ENCODE data around the gene ENAH.
"Not testable (repeated sequence)": the region's sequence is repeated elsewhere in the genome, so short reads cannot be mapped to it uniquely, and the experiment has no call there.

DNA sequence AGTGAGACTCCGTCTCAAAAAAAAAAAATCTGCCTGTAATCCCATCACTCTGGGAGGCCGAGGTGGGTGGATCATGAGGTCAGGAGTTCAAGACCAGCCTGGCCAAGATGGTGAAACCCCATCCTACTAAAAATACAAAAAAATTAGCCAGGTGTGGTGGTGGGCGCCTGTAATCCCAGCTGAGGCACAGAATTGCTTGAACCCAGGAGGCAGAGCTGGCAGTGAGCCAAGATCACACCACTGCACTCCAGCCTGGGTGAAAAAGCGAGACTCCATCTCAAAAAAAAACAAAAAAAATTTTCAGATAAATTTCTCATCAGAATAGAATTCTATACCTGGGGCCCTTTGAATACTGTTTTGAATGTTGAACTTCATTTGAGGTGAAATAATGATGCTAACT lies 45.3 kb upstream of the ENAH start:
- TF ChIP-seq, protein P1, sequence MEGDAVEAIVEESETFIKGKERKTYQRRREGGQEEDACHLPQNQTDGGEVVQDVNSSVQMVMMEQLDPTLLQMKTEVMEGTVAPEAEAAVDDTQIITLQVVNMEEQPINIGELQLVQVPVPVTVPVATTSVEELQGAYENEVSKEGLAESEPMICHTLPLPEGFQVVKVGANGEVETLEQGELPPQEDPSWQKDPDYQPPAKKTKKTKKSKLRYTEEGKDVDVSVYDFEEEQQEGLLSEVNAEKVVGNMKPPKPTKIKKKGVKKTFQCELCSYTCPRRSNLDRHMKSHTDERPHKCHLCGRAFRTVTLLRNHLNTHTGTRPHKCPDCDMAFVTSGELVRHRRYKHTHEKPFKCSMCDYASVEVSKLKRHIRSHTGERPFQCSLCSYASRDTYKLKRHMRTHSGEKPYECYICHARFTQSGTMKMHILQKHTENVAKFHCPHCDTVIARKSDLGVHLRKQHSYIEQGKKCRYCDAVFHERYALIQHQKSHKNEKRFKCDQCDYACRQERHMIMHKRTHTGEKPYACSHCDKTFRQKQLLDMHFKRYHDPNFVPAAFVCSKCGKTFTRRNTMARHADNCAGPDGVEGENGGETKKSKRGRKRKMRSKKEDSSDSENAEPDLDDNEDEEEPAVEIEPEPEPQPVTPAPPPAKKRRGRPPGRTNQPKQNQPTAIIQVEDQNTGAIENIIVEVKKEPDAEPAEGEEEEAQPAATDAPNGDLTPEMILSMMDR (IDR thresholded peaks at IDR 0.05) = not testable (repeated sequence)
- not testable (repeated sequence) for TF ChIP-seq POLR2A, EP300, POLR2AphosphoS5 (IDR thresholded peaks at IDR 0.05)

Data from gastroesophageal sphincter (tissue), 3 donors.